B cell (primary cell): ENCODE data around the gene ZBTB21. TPM values are rescaled to one million over a fixed set of nuclear protein-coding genes. Genes with fewer than 3 reads are reported as not detected.

Experiments used
- ATAC-seq: fragments of 200-7000 bp; cut with Tn5 transposase; one replicate; pipeline ENCODE4 v1.10.0; 2021; ENCODE audit warnings: low read depth, mild to moderate bottlenecking, moderate number of reproducible peaks, moderate library complexity
- CTCF ChIA-PET: fragments of 350-600 bp; sonication (Branson Sonifier 250); formaldehyde crosslinking; loops from one replicate; lab custom pipeline; 2021; ENCODE audit warnings: antibody characterized with exemption, inconsistent platforms; lab: Charles Lee
- POLR2A ChIA-PET: fragments of 350-600 bp; sonication (Branson Sonifier 250); formaldehyde crosslinking; loops from one replicate; lab custom pipeline; 2021; ENCODE audit warnings: antibody characterized with exemption; lab: Charles Lee
- DNase-seq: peaks from one replicate; pipeline ENCODE4 v3.0.0; 2013
- H2AFZ ChIP-seq: 2 replicates; pipeline ENCODE4 v1.6.1; 2012; ENCODE audit warnings: mild to moderate bottlenecking, low read depth, low read length; ENCODE audit not compliant: insufficient read depth, poor library complexity, severe bottlenecking
- H3K27ac ChIP-seq, 2 donors: 1 replicate in 1 of 2; 2 replicates in 1 of 2; pipeline ENCODE4 v1.5.1; 2012 to 2013; ENCODE audit warnings: low read length in 2 of 2, mild to moderate bottlenecking in 2 of 2, moderate library complexity in 1 of 2
- H3K27me3 ChIP-seq, 4 experiments: fragments of 200-600 bp in 1 of 4; sonication (generic) in 1 of 4; replicated peaks in 1 of 4; 1 replicate in 2 of 4; 2 replicates in 2 of 4; pipeline versions ENCODE4 v1.6.1 to v1.7.0; 2013 to 2016; ENCODE audit warnings: low read length in 3 of 4, mild to moderate bottlenecking in 2 of 4, mixed read lengths in 1 of 4, moderate library complexity in 1 of 4; ENCODE audit not compliant: insufficient read depth in 4 of 4, control insufficient read depth in 3 of 4; ENCODE audit errors: control extremely low read depth in 1 of 4
- H3K36me3 ChIP-seq, 2 experiments: replicated peaks in 1 of 2; 1 replicate in 1 of 2; 2 replicates in 1 of 2; pipeline versions ENCODE4 v1.6.1 to v1.7.1; 2013; ENCODE audit warnings: low read length in 1 of 2; ENCODE audit not compliant: insufficient read depth in 2 of 2, control insufficient read depth in 1 of 2; ENCODE audit errors: control extremely low read depth in 1 of 2, extremely low read depth in 1 of 2
- H3K4me1 ChIP-seq, 2 donors: fragments of 200-600 bp in 1 of 2; sonication (generic) in 1 of 2; 1 replicate in 1 of 2; 2 replicates in 1 of 2; pipeline versions ENCODE4 v1.5.1 to v1.6.1; 2013 to 2017; ENCODE audit warnings: low read length in 2 of 2; ENCODE audit not compliant: control insufficient read depth in 2 of 2, insufficient read depth in 2 of 2
- H3K4me2 ChIP-seq: replicated peaks from 2 replicates; pipeline ENCODE3; 2012; ENCODE audit warnings: mild to moderate bottlenecking, low read depth, low read length; ENCODE audit not compliant: poor library complexity, severe bottlenecking
- H3K4me3 ChIP-seq, 5 experiments: fragments of 200-600 bp in 1 of 5; sonication (generic) in 1 of 5; 1 replicate in 3 of 5; 2 replicates in 2 of 5; pipeline versions ENCODE4 v1.5.1 to v1.7.0; 2011 to 2016; ENCODE audit warnings: low read length in 4 of 5, mild to moderate bottlenecking in 4 of 5, low read depth in 2 of 5, control low read depth in 1 of 5, moderate library complexity in 1 of 5; ENCODE audit not compliant: insufficient read depth in 1 of 5; ENCODE audit errors: control extremely low read depth in 1 of 5, extremely low read depth in 1 of 5
- H3K79me2 ChIP-seq: fragments of 200-600 bp; sonication (generic); one replicate; pipeline ENCODE4 v1.6.0; 2016; ENCODE audit warnings: low read length; ENCODE audit not compliant: control insufficient read depth, insufficient read depth
- H3K9ac ChIP-seq: fragments of 200-600 bp; sonication (generic); 2 replicates; pipeline ENCODE4 v1.6.1; 2017; ENCODE audit warnings: mild to moderate bottlenecking, low read length, moderate library complexity
- H3K9me3 ChIP-seq, 3 donors: one replicate each; pipeline versions ENCODE4 v1.6.1 to v1.7.1; 2013; ENCODE audit warnings: low read length in 2 of 3; ENCODE audit not compliant: control insufficient read depth in 2 of 3, insufficient read depth in 1 of 3; ENCODE audit errors: control extremely low read depth in 1 of 3
- H4K20me1 ChIP-seq: 2 replicates; pipeline ENCODE4 v1.6.0; 2012; ENCODE audit warnings: mild to moderate bottlenecking, low read length; ENCODE audit not compliant: insufficient read depth, control insufficient read depth, poor library complexity, severe bottlenecking
- H3K27ac Mint-ChIP-seq: one replicate; pipeline ENCODE4 v1.8.0; 2021; ENCODE audit warnings: mixed read lengths
- H3K27me3 Mint-ChIP-seq: one replicate; pipeline ENCODE4 v1.8.0; 2021; ENCODE audit warnings: mixed read lengths
- H3K4me1 Mint-ChIP-seq: one replicate; pipeline ENCODE4 v1.8.0; 2021; ENCODE audit warnings: mixed read lengths
- H3K4me3 Mint-ChIP-seq: one replicate; pipeline ENCODE4 v1.8.0; 2021; ENCODE audit warnings: mixed read lengths
- H3K9me3 Mint-ChIP-seq: one replicate; pipeline ENCODE4 v1.8.0; 2022; ENCODE audit warnings: mixed read lengths; ENCODE audit not compliant: insufficient read depth
- CTCF ChIP-seq: fragments of 200-600 bp; IDR thresholded peaks from one replicate; pipeline ENCODE4 v1.8.0; 2022; ENCODE audit warnings: antibody characterized with exemption, mild to moderate bottlenecking
- EZH2 ChIP-seq: IDR thresholded peaks from 2 replicates; pipeline ENCODE4 v1.6.1; 2012; ENCODE audit warnings: borderline replicate concordance, low read depth, mild to moderate bottlenecking, moderate library complexity, low read length; ENCODE audit not compliant: insufficient read depth, poor library complexity, severe bottlenecking
- WGBS: methylation state at CpG from one replicate; pipeline ENCODE4 v1.1.5; 2013; ENCODE audit warnings: missing lambda C conversion rate; ENCODE audit not compliant: insufficient coverage; 5-methylcytosine and 5-hydroxymethylcytosine counted together
- intact Hi-C: fragments of 100-400 bp; cut with micrococcal nuclease; formaldehyde crosslinking; loops from one replicate; pipeline ENCODE4 v1.10.0; 2022
- polyA plus RNA-seq: library from polyadenylated mRNA; depleted of rRNA; stranded (reverse); fragments of >200 nt; gene quantifications from 2 replicates; pipeline ENCODE4 v1.2.3, GENCODE V29; 2012
- total RNA-seq, 2 donors: library from RNA; stranded (reverse); fragments of 120-200 nt in 1 of 2; gene quantifications; 1 replicate in 1 of 2; 2 replicates in 1 of 2; pipeline versions ENCODE4 v1.2.3 to v1.2.4, GENCODE V29; 2013 to 2022

Gene ZBTB21
- total and polyA plus RNA-seq, 2 donors (not counting 1 experiment from before 2014, with no cell fraction given): 12.4 to 40.1 TPM

GRCh38 chr21:42017022-42017421 lies 6.9 kb upstream of the ZBTB21 start:
- Histone ChIP-seq H3K9me3 (peaks cover 0 to 5% (median 0%) of the 10 kb centered on the region in 3 donors), H3K4me3 (no peak overlapping the region), H3K27me3 (no peaks in the 10 kb centered on the region), H3K36me3 (no peaks in the 10 kb centered on the region), H3K4me1 (no peaks in the 10 kb centered on the region), H2AFZ (no peak overlapping the region), H3K27ac (no peak overlapping the region), H3K4me2 (no peak overlapping the region), H3K9ac (no peak overlapping the region), H3K79me2 (no peaks in the 10 kb centered on the region), H4K20me1 (no peaks in the 10 kb centered on the region)
- ChIA-PET CTCF (interaction anchor here (2.2 kb wide), 1 partner anchor 101 kb away, joined by 10 read pairs; no protein-coding TSS in a partner anchor), POLR2A (interaction anchor here (0.7 kb wide), 1 partner anchor 171 kb away, joined by 7 read pairs; no protein-coding TSS in a partner anchor)
- TF ChIP-seq CTCF (no peak), EZH2 (no peak)
- no peak for DNase-seq
- no peak for ATAC-seq
- peaks cover 5% of the 10 kb centered on the region for H3K4me1 Mint-ChIP-seq
- peaks cover 7% of the 10 kb centered on the region for H3K27me3 Mint-ChIP-seq
- WGBS: no CpG with 5 or more reads among the region's 2 CpGs
- no peaks in the 10 kb centered on the region for H3K9me3 Mint-ChIP-seq
- H3K27ac Mint-ChIP-seq: no peak overlapping the region
- intact Hi-C loops: no loop called here
- no peak overlapping the region for H3K4me3 Mint-ChIP-seq

GRCh38 chr21:42016364-42016985 lies 6.3 kb upstream of the ZBTB21 start:
- H2AFZ ChIP-seq: no peak overlapping the region
- ATAC-seq: no peak
- H3K4me2 ChIP-seq: no peak overlapping the region
- H3K9ac ChIP-seq: no peak overlapping the region
- no peaks in the 10 kb centered on the region for H3K79me2 ChIP-seq
- no peaks in the 10 kb centered on the region for H3K36me3 ChIP-seq
- H4K20me1 ChIP-seq: no peaks in the 10 kb centered on the region
- ChIA-PET POLR2A (no interaction called here), CTCF (interaction anchor here (0.6 to 2.2 kb wide), 2 partner anchors 92 to 101 kb away, joined by 3 to 10 read pairs; no protein-coding TSS in a partner anchor)
- H3K27me3 ChIP-seq: no peaks in the 10 kb centered on the region
- no peak for DNase-seq
- H3K4me1 ChIP-seq: no peaks in the 10 kb centered on the region
- H3K4me3 ChIP-seq: no peak overlapping the region
- no peak overlapping the region for H3K27ac ChIP-seq
- no peak for TF ChIP-seq CTCF
- H3K9me3 ChIP-seq: peaks cover 0 to 5% (median 0%) of the 10 kb centered on the region in 3 donors
- Mint-ChIP-seq H3K4me1 (peaks cover 5% of the 10 kb centered on the region), H3K27me3 (peaks cover 7% of the 10 kb centered on the region), H3K4me3 (no peak overlapping the region), H3K27ac (no peak overlapping the region), H3K9me3 (no peaks in the 10 kb centered on the region)
- 98% methylated on average over 13 of the region's 19 CpGs for WGBS
- intact Hi-C loops: no loop called here
